GM10847 (cell line): ENCODE results near the gene SRCIN1.

ENCODE experiments used
- POLR2A ChIP-seq: IDR thresholded peaks from 2 replicates; pipeline ENCODE4 v1.6.1; 2011; ENCODE audit not compliant: insufficient read length; ENCODE audit errors: extremely low read depth

Gene SRCIN1

GRCh38 chr17:38602956-38603785, 2.6 kb downstream of the SRCIN1 start:
- no peak for TF ChIP-seq POLR2A

GRCh38 chr17:38602453-38602852, 3.3 kb downstream of the SRCIN1 start:
- TF ChIP-seq POLR2A, result no peak

- TF ChIP-seq POLR2A, result no peak
Observed at GRCh38 chr17:38601539-38602351, 4.0 kb downstream of the SRCIN1 start.

- no peak for TF ChIP-seq POLR2A
Observed at GRCh38 chr17:38600906-38601305, 4.8 kb downstream of the SRCIN1 start.

- no peak for TF ChIP-seq POLR2A
Observed at GRCh38 chr17:38600416-38600815, 5.3 kb downstream of the SRCIN1 start.

- TF ChIP-seq POLR2A, result no peak
Observed at GRCh38 chr17:38599398-38599856, 6.3 kb downstream of the SRCIN1 start.

- TF ChIP-seq POLR2A, result no peak
Observed at GRCh38 chr17:38598995-38599394, 6.8 kb downstream of the SRCIN1 start.

GRCh38 chr17:38598536-38598935, 7.2 kb downstream of the SRCIN1 start:
- TF ChIP-seq POLR2A, result no peak

GRCh38 chr17:38597375-38597774, 8.4 kb downstream of the SRCIN1 start:
- no peak for TF ChIP-seq POLR2A

- TF ChIP-seq POLR2A, result no peak
Observed at GRCh38 chr17:38596651-38597050, 9.1 kb downstream of the SRCIN1 start.

GRCh38 chr17:38595892-38596291, 9.9 kb downstream of the SRCIN1 start:
- TF ChIP-seq POLR2A, result no peak

GRCh38 chr17:38594152-38594551, 11.6 kb downstream of the SRCIN1 start:
- no peak for TF ChIP-seq POLR2A

- no peak for TF ChIP-seq POLR2A
Observed at GRCh38 chr17:38592487-38592886, 13.3 kb downstream of the SRCIN1 start.

GRCh38 chr17:38591759-38592241, 14.0 kb downstream of the SRCIN1 start:
- no peak for TF ChIP-seq POLR2A

- TF ChIP-seq POLR2A, result no peak
Observed at GRCh38 chr17:38590988-38591758, 14.6 kb downstream of the SRCIN1 start.
